ENCODE data around the gene ZNF827. TPM values are rescaled to one million over a fixed set of nuclear protein-coding genes. Genes with fewer than 3 reads are reported as not detected.

Gene ZNF827
- total RNA-seq, 1 donor: 20.5 TPM

GRCh38 chr4:145732895-145733880, 205.4 kb downstream of the ZNF827 start:
- peak; percentile 45 to 92 (median 90) for DNase-seq (ENCODE audit: low read depth in 2 of 3, low spot score in 2 of 3)

GRCh38 chr4:145732001-145732815, 206.4 kb downstream of the ZNF827 start:
- no peak for DNase-seq (ENCODE audit: low read depth in 2 of 3, low spot score in 2 of 3)

- no peak for DNase-seq (ENCODE audit: low read depth in 2 of 3, low spot score in 2 of 3)
Measured at GRCh38 chr4:145731028-145731427, 207.6 kb downstream of the ZNF827 start.

GRCh38 chr4:145730026-145730425, 208.6 kb downstream of the ZNF827 start:
- no peak for DNase-seq (ENCODE audit: low read depth in 2 of 3, low spot score in 2 of 3)

- DNase-seq (ENCODE audit: low read depth in 2 of 3, low spot score in 2 of 3): no peak
Measured at GRCh38 chr4:145723336-145723735, 215.3 kb downstream of the ZNF827 start.

- no peak for DNase-seq (ENCODE audit: low read depth in 2 of 3, low spot score in 2 of 3)
Measured at GRCh38 chr4:145722561-145722960, 216.1 kb downstream of the ZNF827 start.

- no peak for DNase-seq (ENCODE audit: low read depth in 2 of 3, low spot score in 2 of 3)
Measured at GRCh38 chr4:145720656-145721055, 218.0 kb downstream of the ZNF827 start.

- DNase-seq (ENCODE audit: low read depth in 2 of 3, low spot score in 2 of 3): no peak
Measured at GRCh38 chr4:145719752-145720624, 218.6 kb downstream of the ZNF827 start.

- DNase-seq (ENCODE audit: low read depth in 2 of 3, low spot score in 2 of 3): no peak
Measured at GRCh38 chr4:145716661-145717200, 221.9 kb downstream of the ZNF827 start.

GRCh38 chr4:145716200-145716599, 222.4 kb downstream of the ZNF827 start:
- DNase-seq (ENCODE audit: low read depth in 2 of 3, low spot score in 2 of 3): no peak

- DNase-seq (ENCODE audit: low read depth in 2 of 3, low spot score in 2 of 3): no peak
Measured at GRCh38 chr4:145709843-145710242, 228.8 kb downstream of the ZNF827 start.

- DNase-seq (ENCODE audit: low read depth in 2 of 3, low spot score in 2 of 3): no peak
Measured at GRCh38 chr4:145709336-145709735, 229.3 kb downstream of the ZNF827 start.

Small RNA genes within 50 kb of the gene (small RNA-seq; reads per million reads assigned to genes)
- gene RF00019: not detected

Other genes with a start within 250 kb of the ZNF827 start
- 15.3 TPM for gene LSM6, start 236.9 kb upstream of the ZNF827 start, total RNA-seq